Right renal pelvis (tissue), 4 donors: ENCODE results near the gene TMEM38B. TPM values are rescaled to one million over a fixed set of nuclear protein-coding genes. Genes with fewer than 3 reads are reported as not detected.

Source experiments
- polyA plus RNA-seq, 4 donors: library from polyadenylated mRNA; unstranded; fragments of 120-200 nt; gene quantifications; one replicate each; pipeline ENCODE4 v1.2.1, GENCODE V29; 2013; ENCODE audit not compliant: insufficient read length in 4 of 4

The TMEM38B gene
- polyA plus RNA-seq, 4 donors, result 34.2 to 50.5 (median 43.6) TPM

Other genes with a start within 250 kb of the TMEM38B start
- 10 to 100 TPM in 3 of 4 donors, 1 to 10 TPM in 1; 8.4 to 13.3 (median 11.6) TPM for gene FSD1L, start 246.5 kb upstream of the TMEM38B start, polyA plus RNA-seq
- gene FKTN, start 136.4 kb upstream of the TMEM38B start, polyA plus RNA-seq, result 10 to 100 TPM; 20.4 to 29.9 (median 28.4) TPM
- 1 to 10 TPM; 1.8 to 2.6 (median 2.3) TPM for gene TAL2, start 32.1 kb upstream of the TMEM38B start, polyA plus RNA-seq